ENCODE results near the gene CHCHD10. TPM values are rescaled to one million over a fixed set of nuclear protein-coding genes. Genes with fewer than 3 reads are reported as not detected.

Gene CHCHD10
- total and polyA plus RNA-seq, 12 donors: 4.6 to 528 (median 142) TPM

- H3K27me3 ChIP-seq: no peaks in the 10 kb centered on the region
- 71 to 91% (median 78%) methylated on average over 11 to 15 of the region's 15 CpGs for WGBS, 4 donors
Measured at GRCh38 chr22:23781065-23781464, 13.3 kb upstream of the CHCHD10 start.

GRCh38 chr22:23780146-23780748, 12.5 kb upstream of the CHCHD10 start:
- Histone ChIP-seq H3K4me1 (replicated peaks in 1 of 2) (no peaks in the 10 kb centered on the region), H3K9me3 (replicated peaks in 1 of 3) (no peaks in the 10 kb centered on the region), H3K4me3 (no peak overlapping the region), H3K36me3 (replicated peaks in 1 of 2) (no peaks in the 10 kb centered on the region), H3K27ac (no peak overlapping the region), H3K27me3 (no peaks in the 10 kb centered on the region)
- DNase-seq: no peak
- WGBS, 4 donors: 87 to 100% (median 90%) methylated on average over 1 to 20 of the region's 20 CpGs
- TF ChIP-seq POLR2A (IDR thresholded peaks at IDR 0.05) (no peak), CTCF (IDR thresholded peaks at IDR 0.05) (no peak)
- intact Hi-C loops (cut with DNase I): no loop called here

More at GRCh38 chr22:23781065-23781464, 13.3 kb upstream of the CHCHD10 start:
- H3K27ac ChIP-seq: no peak overlapping the region
- intact Hi-C loops (cut with DNase I): no loop called here
- H3K4me3 ChIP-seq: no peak overlapping the region
- H3K9me3 ChIP-seq (replicated peaks in 1 of 3): no peaks in the 10 kb centered on the region
- TF ChIP-seq CTCF (IDR thresholded peaks at IDR 0.05) (no peak), POLR2A (IDR thresholded peaks at IDR 0.05) (no peak)
- peaks cover under 1% of the 10 kb centered on the region in 2 donors for H3K4me1 ChIP-seq (replicated peaks in 1 of 2)
- no peak for DNase-seq
- no peaks in the 10 kb centered on the region for H3K36me3 ChIP-seq (replicated peaks in 1 of 2)

GRCh38 chr22:23779731-23780130, 12.0 kb upstream of the CHCHD10 start:
- Histone ChIP-seq H3K4me3 (no peak overlapping the region), H3K4me1 (replicated peaks in 1 of 2) (no peaks in the 10 kb centered on the region), H3K27me3 (no peaks in the 10 kb centered on the region), H3K27ac (no peak overlapping the region), H3K9me3 (replicated peaks in 1 of 3) (no peaks in the 10 kb centered on the region), H3K36me3 (replicated peaks in 1 of 2) (no peaks in the 10 kb centered on the region)
- DNase-seq: no peak
- intact Hi-C loops (cut with DNase I): no loop called here
- 74 to 89% (median 84%) methylated on average over 5 of the region's 5 CpGs for WGBS, 4 donors
- TF ChIP-seq CTCF (IDR thresholded peaks at IDR 0.05) (no peak), POLR2A (IDR thresholded peaks at IDR 0.05) (no peak)

- 40 to 96% (median 89%) methylated on average over 1 to 16 of the region's 16 CpGs for WGBS, 4 donors
- intact Hi-C loops (cut with DNase I): no loop called here
- H3K36me3 ChIP-seq (replicated peaks in 1 of 2): no peaks in the 10 kb centered on the region
- H3K4me3 ChIP-seq: no peak overlapping the region
- no peaks in the 10 kb centered on the region for H3K9me3 ChIP-seq (replicated peaks in 1 of 3)
- H3K4me1 ChIP-seq (replicated peaks in 1 of 2): no peaks in the 10 kb centered on the region
- TF ChIP-seq POLR2A (IDR thresholded peaks at IDR 0.05) (no peak), CTCF (IDR thresholded peaks at IDR 0.05) (no peak)
- H3K27me3 ChIP-seq: no peaks in the 10 kb centered on the region
- DNase-seq: no peak
- no peak overlapping the region for H3K27ac ChIP-seq
Measured at GRCh38 chr22:23779083-23779482, 11.3 kb upstream of the CHCHD10 start.

Measured in adrenal gland (tissue), 12 donors.